Neural cell (in vitro differentiated cells): Measurements from ENCODE around the gene ZDHHC8. TPM values are rescaled to one million over a fixed set of nuclear protein-coding genes. Genes with fewer than 3 reads are reported as not detected.

ENCODE experiments used
- H2AFZ ChIP-seq: fragments of 200-600, 300-800 bp; sonication (generic), shearing (Covaris generic); 2 replicates; pipeline ENCODE4 v1.6.0; 2014; ENCODE audit warnings: low read depth, mild to moderate bottlenecking, antibody characterized with exemption, low read length, moderate library complexity
- H3F3A ChIP-seq: fragments of 200-600 bp; shearing (Covaris generic); 2 replicates; pipeline ENCODE4 v1.6.1; 2016; ENCODE audit warnings: mild to moderate bottlenecking, moderate library complexity, mixed read lengths, antibody characterized with exemption, low read length; ENCODE audit not compliant: insufficient read depth, poor library complexity, severe bottlenecking
- H3K27ac ChIP-seq: fragments of 200-600, 300-800 bp; sonication (generic), shearing (Covaris generic); 2 replicates; pipeline ENCODE4 v1.5.1; 2014; ENCODE audit warnings: mild to moderate bottlenecking, low read length, moderate library complexity
- H3K27me3 ChIP-seq: fragments of 300-800, 200-600 bp; sonication (generic), shearing (Covaris generic); 2 replicates; pipeline ENCODE4 v1.6.0; 2014; ENCODE audit warnings: mild to moderate bottlenecking, low read depth, low read length, moderate library complexity; ENCODE audit not compliant: insufficient read depth
- H3K36me3 ChIP-seq: fragments of 300-800, 200-600 bp; sonication (generic), shearing (Covaris generic); 2 replicates; pipeline ENCODE4 v1.5.1; 2014; ENCODE audit warnings: mild to moderate bottlenecking, antibody characterized with exemption, low read length, moderate library complexity; ENCODE audit not compliant: insufficient read depth
- H3K4me2 ChIP-seq: fragments of 300-800, 200-600 bp; sonication (generic), shearing (Covaris generic); 2 replicates; pipeline ENCODE4 v1.6.0; 2014; ENCODE audit warnings: mild to moderate bottlenecking, low read length
- H3K4me3 ChIP-seq: fragments of 300-800, 200-600 bp; sonication (generic), shearing (Covaris generic); 2 replicates; pipeline ENCODE4 v1.5.1; 2014; ENCODE audit warnings: mild to moderate bottlenecking, low read length, moderate library complexity
- H3K79me2 ChIP-seq: fragments of 200-600 bp; shearing (Covaris generic); replicated peaks from 2 replicates; pipeline ENCODE4 v1.6.0; 2014; ENCODE audit warnings: mild to moderate bottlenecking, low read length, moderate library complexity; ENCODE audit not compliant: insufficient read depth
- H3K9ac ChIP-seq: fragments of 300-800, 200-600 bp; sonication (generic), shearing (Covaris generic); 2 replicates; pipeline ENCODE4 v1.6.1; 2016; ENCODE audit warnings: mild to moderate bottlenecking, low read length, mixed read lengths
- H3K9me2 ChIP-seq: fragments of 200-600 bp; shearing (Covaris generic); 2 replicates; pipeline ENCODE4 v1.6.1; 2016; ENCODE audit warnings: mild to moderate bottlenecking, low read length, mixed read lengths; ENCODE audit not compliant: insufficient read depth
- H3K9me3 ChIP-seq: fragments of 200-600, 300-800 bp; sonication (generic), shearing (Covaris generic); 2 replicates; pipeline ENCODE4 v1.6.1; 2016; ENCODE audit warnings: mild to moderate bottlenecking, mixed run types, low read length, moderate library complexity, mixed read lengths
- H4K20me1 ChIP-seq: fragments of 200-600 bp; shearing (Covaris generic); 2 replicates; pipeline ENCODE4 v1.6.1; 2016; ENCODE audit warnings: mild to moderate bottlenecking, mixed run types; ENCODE audit not compliant: insufficient read depth
- CTCF ChIP-seq: fragments of 450-650 bp; IDR thresholded peaks from 2 replicates; pipeline ENCODE4 v1.5.1; 2014; ENCODE audit warnings: antibody characterized with exemption, mild to moderate bottlenecking, moderate library complexity; ENCODE audit not compliant: poor library complexity, severe bottlenecking
- EP300 ChIP-seq: fragments of 450-650 bp; conservative IDR thresholded peaks from 2 replicates; pipeline ENCODE4 v1.6.1; 2014; ENCODE audit warnings: antibody characterized with exemption, mild to moderate bottlenecking, moderate library complexity; ENCODE audit not compliant: poor library complexity, severe bottlenecking
- EZH2 ChIP-seq: fragments of 200-600, 300-800 bp; shearing (Covaris generic), sonication (generic); IDR thresholded peaks from 2 replicates; pipeline ENCODE4 v1.6.1; 2014; ENCODE audit warnings: antibody characterized with exemption, low read length, borderline replicate concordance, mild to moderate bottlenecking; ENCODE audit not compliant: insufficient read depth, poor library complexity, severe bottlenecking
- MXI1 ChIP-seq: fragments of 450-650 bp; conservative IDR thresholded peaks from 2 replicates; pipeline ENCODE4 v1.6.1; 2014; ENCODE audit warnings: antibody characterized with exemption, mild to moderate bottlenecking; ENCODE audit not compliant: poor library complexity, severe bottlenecking
- POLR2AphosphoS5 ChIP-seq: IDR thresholded peaks from 2 replicates; pipeline ENCODE4 v1.6.1; 2012
- RAD21 ChIP-seq: fragments of 450-650 bp; conservative IDR thresholded peaks from 2 replicates; pipeline ENCODE4 v1.6.1; 2014; ENCODE audit warnings: antibody characterized with exemption, mild to moderate bottlenecking, moderate library complexity
- REST ChIP-seq: IDR thresholded peaks from 2 replicates; pipeline ENCODE4 v1.6.1; 2012; ENCODE audit warnings: borderline replicate concordance
- SMC3 ChIP-seq: fragments of 450-650 bp; conservative IDR thresholded peaks from 2 replicates; pipeline ENCODE4 v1.6.1; 2014; ENCODE audit warnings: antibody characterized with exemption, mild to moderate bottlenecking, moderate library complexity; ENCODE audit not compliant: poor library complexity
- TAF1 ChIP-seq: IDR thresholded peaks from 2 replicates; pipeline ENCODE4 v1.6.1; 2012; ENCODE audit warnings: low read depth
- polyA plus RNA-seq: library from polyadenylated mRNA; depleted of rRNA; stranded (reverse); fragments of >200 nt; gene quantifications from 2 replicates; pipeline ENCODE4 v1.2.3, GENCODE V29; 2014

ZDHHC8 gene
- polyA plus RNA-seq, 1 donor from 2014 or later = 4.5 TPM

GRCh38 chr22:20146777-20147176 lies 15.2 kb downstream of the ZDHHC8 start:
- no peaks in the 10 kb centered on the region for H3K36me3 ChIP-seq
- H4K20me1 ChIP-seq = no peaks in the 10 kb centered on the region
- H3K79me2 ChIP-seq = no peaks in the 10 kb centered on the region
- no peaks in the 10 kb centered on the region for H3K9me3 ChIP-seq
- no peak overlapping the region for H3K9ac ChIP-seq
- no peak overlapping the region for H3K4me2 ChIP-seq
- H3K9me2 ChIP-seq = no peaks in the 10 kb centered on the region
- H3K27me3 ChIP-seq = no peaks in the 10 kb centered on the region
- H3K27ac ChIP-seq = no peak overlapping the region
- no peak overlapping the region for H2AFZ ChIP-seq
- no peaks in the 10 kb centered on the region for H3F3A ChIP-seq
- H3K4me3 ChIP-seq = no peak overlapping the region
- TF ChIP-seq EP300 = no peak
- TF ChIP-seq REST = no peak
- TF ChIP-seq CTCF = no peak
- no peak for TF ChIP-seq TAF1
- no peak for TF ChIP-seq MXI1
- TF ChIP-seq POLR2AphosphoS5 = no peak
- no peak for TF ChIP-seq EZH2
- no peak for TF ChIP-seq RAD21
- TF ChIP-seq SMC3 = no peak

DNA sequence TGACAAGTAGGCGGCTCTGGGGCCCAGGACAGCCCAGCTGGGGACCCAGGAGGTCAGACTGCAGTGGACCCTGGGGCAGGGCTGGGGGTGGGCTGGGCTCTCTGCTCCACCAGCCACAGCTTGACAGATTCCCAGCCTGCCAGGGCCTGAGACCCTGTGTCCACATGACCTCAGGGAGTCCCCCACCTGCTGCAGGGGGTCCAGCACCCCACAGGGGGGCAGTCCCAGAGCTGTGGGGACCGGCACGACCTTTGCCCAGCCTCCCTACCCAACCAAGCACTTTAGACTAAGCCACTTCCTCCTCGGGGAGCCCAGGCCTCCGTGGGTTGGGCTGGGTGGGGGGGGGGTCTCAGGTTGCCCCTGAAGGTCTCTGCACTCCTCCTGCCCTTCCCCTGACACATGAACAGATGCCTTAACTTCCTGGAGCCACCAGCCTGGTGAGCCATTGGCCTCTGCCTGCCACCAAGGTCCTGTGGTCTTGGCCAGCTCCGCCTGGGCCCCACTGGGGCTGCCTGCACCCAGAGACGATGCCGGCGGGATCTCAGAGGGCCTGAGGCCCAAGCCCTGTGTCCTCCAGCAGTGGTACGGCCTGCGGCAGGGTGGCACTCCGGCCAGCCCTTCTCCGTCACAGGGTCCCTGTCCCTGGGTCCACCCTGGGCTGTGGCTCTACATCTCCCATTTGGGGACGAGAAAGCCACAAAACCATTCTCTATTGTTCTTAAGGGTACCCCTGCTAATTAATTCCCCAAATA lies 15.8 kb downstream of the ZDHHC8 start:
- H3K9ac ChIP-seq = no peak overlapping the region
- H3K9me2 ChIP-seq = no peaks in the 10 kb centered on the region
- no peaks in the 10 kb centered on the region for H3K27me3 ChIP-seq
- no peak overlapping the region for H3K4me3 ChIP-seq
- no peaks in the 10 kb centered on the region for H3K9me3 ChIP-seq
- TF ChIP-seq REST = no peak
- H3K4me2 ChIP-seq = no peak overlapping the region
- H4K20me1 ChIP-seq = no peaks in the 10 kb centered on the region
- no peak overlapping the region for H3K27ac ChIP-seq
- H2AFZ ChIP-seq = no peak overlapping the region
- no peaks in the 10 kb centered on the region for H3F3A ChIP-seq
- H3K36me3 ChIP-seq = no peaks in the 10 kb centered on the region
- H3K79me2 ChIP-seq = no peaks in the 10 kb centered on the region
